Stimulated activated memory B cell treated with anti-CD40 and anti-IgM and Interleukin-4, amounts not matched to agents 10 μg/mL and 1 μg/mL and 100 μg/mL, for 72 hours (primary cell): ENCODE measurements around the gene PRKCH.

Source experiments
- ATAC-seq: fragments of 150-1000 bp; cut with Tn5 transposase; 2 replicates; pipeline ENCODE4 v1.10.0; 2021
- H3K27ac Mint-ChIP-seq: one replicate; pipeline ENCODE4 v1.8.0; 2022; ENCODE audit warnings: mild to moderate bottlenecking, mixed read lengths
- H3K27me3 Mint-ChIP-seq: one replicate; pipeline ENCODE4 v1.8.0; 2022; ENCODE audit warnings: mixed read lengths
- H3K36me3 Mint-ChIP-seq: one replicate; pipeline ENCODE4 v1.8.0; 2022; ENCODE audit warnings: mixed read lengths
- H3K4me1 Mint-ChIP-seq: one replicate; pipeline ENCODE4 v1.8.0; 2022; ENCODE audit warnings: mixed read lengths
- H3K4me3 Mint-ChIP-seq: one replicate; pipeline ENCODE4 v1.8.0; 2022; ENCODE audit warnings: mild to moderate bottlenecking, moderate library complexity, mixed read lengths
- H3K9me3 Mint-ChIP-seq: one replicate; pipeline ENCODE4 v1.8.0; 2022; ENCODE audit warnings: mixed read lengths

Gene PRKCH

GRCh38 chr14:61322799-61323290 is 1.5 kb downstream of the PRKCH start:
- peaks cover 11% of the 10 kb centered on the region for H3K4me1 Mint-ChIP-seq
- H3K9me3 Mint-ChIP-seq: peaks cover 6% of the 10 kb centered on the region
- peaks cover 22% of the 10 kb centered on the region for H3K27me3 Mint-ChIP-seq
- no peaks in the 10 kb centered on the region for H3K36me3 Mint-ChIP-seq
- ATAC-seq: no peak
- peak overlapping the region; percentile 73 for H3K4me3 Mint-ChIP-seq
- no peak overlapping the region for H3K27ac Mint-ChIP-seq

- Mint-ChIP-seq H3K9me3 (peaks cover 6% of the 10 kb centered on the region), H3K36me3 (no peaks in the 10 kb centered on the region), H3K27ac (no peak overlapping the region), H3K4me1 (peaks cover 15% of the 10 kb centered on the region), H3K27me3 (peaks cover 22% of the 10 kb centered on the region), H3K4me3 (no peak overlapping the region)
- ATAC-seq: no peak
Measured at GRCh38 chr14:61323970-61324369, 2.6 kb downstream of the PRKCH start.

GRCh38 chr14:61325166-61325565 is 3.8 kb downstream of the PRKCH start:
- Mint-ChIP-seq H3K9me3 (peaks cover 6% of the 10 kb centered on the region), H3K27me3 (peaks cover 22% of the 10 kb centered on the region), H3K4me1 (peaks cover 26% of the 10 kb centered on the region), H3K27ac (no peak overlapping the region), H3K36me3 (no peaks in the 10 kb centered on the region), H3K4me3 (no peak overlapping the region)
- ATAC-seq: no peak

GRCh38 chr14:61326146-61326545 is 4.8 kb downstream of the PRKCH start:
- Mint-ChIP-seq H3K4me3 (no peak overlapping the region), H3K27me3 (peaks cover 22% of the 10 kb centered on the region), H3K36me3 (no peaks in the 10 kb centered on the region), H3K9me3 (peaks cover 6% of the 10 kb centered on the region), H3K4me1 (peaks cover 26% of the 10 kb centered on the region), H3K27ac (no peak overlapping the region)
- ATAC-seq: no peak

- no peak for ATAC-seq
- Mint-ChIP-seq H3K36me3 (no peaks in the 10 kb centered on the region), H3K27me3 (peaks cover 22% of the 10 kb centered on the region), H3K4me1 (peaks cover 26% of the 10 kb centered on the region), H3K9me3 (peaks cover 6% of the 10 kb centered on the region), H3K4me3 (no peak overlapping the region), H3K27ac (no peak overlapping the region)
Measured at GRCh38 chr14:61326847-61327246, 5.5 kb downstream of the PRKCH start.

GRCh38 chr14:61328626-61329262 is 7.4 kb downstream of the PRKCH start:
- no peaks in the 10 kb centered on the region for H3K36me3 Mint-ChIP-seq
- no peak for ATAC-seq
- H3K27ac Mint-ChIP-seq: no peak overlapping the region
- H3K9me3 Mint-ChIP-seq: peaks cover 6% of the 10 kb centered on the region
- H3K4me3 Mint-ChIP-seq: no peak overlapping the region
- H3K27me3 Mint-ChIP-seq: peaks cover 6% of the 10 kb centered on the region
- peaks cover 15% of the 10 kb centered on the region for H3K4me1 Mint-ChIP-seq

- no peaks in the 10 kb centered on the region for H3K27me3 Mint-ChIP-seq
- H3K9me3 Mint-ChIP-seq: peaks cover 6% of the 10 kb centered on the region
- peak overlapping the region; percentile 7 for H3K27ac Mint-ChIP-seq
- peaks cover 15% of the 10 kb centered on the region for H3K4me1 Mint-ChIP-seq
- ATAC-seq: peak; percentile 66
- no peak overlapping the region for H3K4me3 Mint-ChIP-seq
- H3K36me3 Mint-ChIP-seq: no peaks in the 10 kb centered on the region
Measured at GRCh38 chr14:61329478-61330051, 8.2 kb downstream of the PRKCH start.

- H3K36me3 Mint-ChIP-seq: no peaks in the 10 kb centered on the region
- no peak overlapping the region for H3K4me3 Mint-ChIP-seq
- H3K4me1 Mint-ChIP-seq: peaks cover 15% of the 10 kb centered on the region
- ATAC-seq: no peak
- H3K9me3 Mint-ChIP-seq: peaks cover 4% of the 10 kb centered on the region
- H3K27ac Mint-ChIP-seq: no peak overlapping the region
- H3K27me3 Mint-ChIP-seq: no peaks in the 10 kb centered on the region
Measured at GRCh38 chr14:61330511-61330910, 9.1 kb downstream of the PRKCH start.

- Mint-ChIP-seq H3K9me3 (no peaks in the 10 kb centered on the region), H3K27me3 (no peaks in the 10 kb centered on the region), H3K27ac (no peak overlapping the region), H3K36me3 (no peaks in the 10 kb centered on the region), H3K4me3 (no peak overlapping the region), H3K4me1 (peaks cover 15% of the 10 kb centered on the region)
- ATAC-seq: no peak
Measured at GRCh38 chr14:61331992-61332657, 10.7 kb downstream of the PRKCH start.

- H3K27me3 Mint-ChIP-seq: no peaks in the 10 kb centered on the region
- peaks cover 15% of the 10 kb centered on the region for H3K4me1 Mint-ChIP-seq
- H3K27ac Mint-ChIP-seq: no peak overlapping the region
- H3K9me3 Mint-ChIP-seq: no peaks in the 10 kb centered on the region
- H3K4me3 Mint-ChIP-seq: no peak overlapping the region
- no peaks in the 10 kb centered on the region for H3K36me3 Mint-ChIP-seq
- ATAC-seq: no peak
Measured at GRCh38 chr14:61332658-61333029, 11.3 kb downstream of the PRKCH start.

GRCh38 chr14:61333087-61333486 is 11.7 kb downstream of the PRKCH start:
- H3K4me3 Mint-ChIP-seq: no peak overlapping the region
- no peaks in the 10 kb centered on the region for H3K9me3 Mint-ChIP-seq

GRCh38 chr14:61334197-61334701 is 12.9 kb downstream of the PRKCH start:
- Mint-ChIP-seq H3K9me3 (no peaks in the 10 kb centered on the region), H3K27me3 (no peaks in the 10 kb centered on the region), H3K4me3 (no peak overlapping the region), H3K4me1 (peaks cover 8% of the 10 kb centered on the region), H3K36me3 (no peaks in the 10 kb centered on the region), H3K27ac (no peak overlapping the region)
- peak; percentile 18 for ATAC-seq

More at GRCh38 chr14:61333087-61333486, 11.7 kb downstream of the PRKCH start:
- H3K27ac Mint-ChIP-seq: no peak overlapping the region
- no peaks in the 10 kb centered on the region for H3K36me3 Mint-ChIP-seq
- peaks cover 15% of the 10 kb centered on the region for H3K4me1 Mint-ChIP-seq
- no peak for ATAC-seq
- H3K27me3 Mint-ChIP-seq: no peaks in the 10 kb centered on the region

- peaks cover under 1% of the 10 kb centered on the region for H3K4me1 Mint-ChIP-seq
- H3K9me3 Mint-ChIP-seq: no peaks in the 10 kb centered on the region
- no peak for ATAC-seq
- no peak overlapping the region for H3K27ac Mint-ChIP-seq
- no peak overlapping the region for H3K4me3 Mint-ChIP-seq
- H3K27me3 Mint-ChIP-seq: no peaks in the 10 kb centered on the region
- H3K36me3 Mint-ChIP-seq: no peaks in the 10 kb centered on the region
Measured at GRCh38 chr14:61335049-61335448, 13.7 kb downstream of the PRKCH start.

- Mint-ChIP-seq H3K4me1 (no peaks in the 10 kb centered on the region), H3K4me3 (no peak overlapping the region), H3K36me3 (no peaks in the 10 kb centered on the region), H3K9me3 (no peaks in the 10 kb centered on the region), H3K27ac (no peak overlapping the region), H3K27me3 (peaks cover 1% of the 10 kb centered on the region)
- ATAC-seq: no peak
Measured at GRCh38 chr14:61335671-61336275, 14.4 kb downstream of the PRKCH start.

GRCh38 chr14:61337893-61338292 is 16.5 kb downstream of the PRKCH start:
- ATAC-seq: no peak
- Mint-ChIP-seq H3K9me3 (no peaks in the 10 kb centered on the region), H3K27ac (no peak overlapping the region), H3K4me1 (no peaks in the 10 kb centered on the region), H3K4me3 (no peak overlapping the region), H3K27me3 (peaks cover 13% of the 10 kb centered on the region), H3K36me3 (no peaks in the 10 kb centered on the region)
